Activated CD4-positive, alpha-beta T cell treated with anti-CD3 and anti-CD28 coated beads, Interleukin-2, amount 50 U/mL, for 16 hours (primary cell): ENCODE results near the gene HRH2.
"Not testable (repeated sequence)": the region's sequence is repeated elsewhere in the genome, so short reads cannot be mapped to it uniquely, and the experiment has no call there.

Experiments
- DNase-seq: peaks from one replicate; pipeline ENCODE4 v3.0.0-alpha.2; 2020

HRH2 gene

DNA sequence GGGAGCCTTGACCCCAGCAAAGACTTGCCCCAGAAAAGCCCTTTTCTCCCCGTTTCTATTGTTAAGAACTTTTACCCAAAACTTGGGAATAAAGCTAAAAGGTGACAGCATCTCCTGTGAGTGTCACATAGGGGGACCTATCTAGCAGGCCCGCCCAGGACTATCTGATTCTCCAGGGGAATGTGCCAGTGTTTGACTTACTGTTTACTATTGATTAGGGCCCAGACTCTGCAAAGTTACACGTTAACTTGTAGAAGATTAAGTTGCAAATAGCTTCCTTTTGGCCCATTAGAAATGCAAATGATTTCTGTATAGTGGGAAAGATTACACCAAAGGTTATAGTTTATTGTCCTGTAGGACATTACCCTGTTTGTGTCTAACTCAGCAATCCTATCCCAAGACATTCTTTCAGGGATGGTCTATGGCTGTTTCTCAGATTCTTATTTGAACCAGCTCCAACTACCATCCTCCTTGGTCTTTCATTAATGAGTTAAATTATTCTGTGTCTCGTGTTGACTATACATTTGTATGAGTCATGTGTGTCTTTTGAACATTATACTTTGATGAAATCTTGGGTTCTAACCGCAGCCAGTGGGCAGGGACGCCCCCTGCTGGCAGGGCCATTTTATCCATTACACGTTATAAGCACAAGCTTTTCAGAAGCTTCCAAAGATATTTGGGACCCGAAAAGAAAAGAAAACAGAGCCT lies 60.7 kb downstream of the HRH2 start:
- peak; percentile 59 for DNase-seq

DNA sequence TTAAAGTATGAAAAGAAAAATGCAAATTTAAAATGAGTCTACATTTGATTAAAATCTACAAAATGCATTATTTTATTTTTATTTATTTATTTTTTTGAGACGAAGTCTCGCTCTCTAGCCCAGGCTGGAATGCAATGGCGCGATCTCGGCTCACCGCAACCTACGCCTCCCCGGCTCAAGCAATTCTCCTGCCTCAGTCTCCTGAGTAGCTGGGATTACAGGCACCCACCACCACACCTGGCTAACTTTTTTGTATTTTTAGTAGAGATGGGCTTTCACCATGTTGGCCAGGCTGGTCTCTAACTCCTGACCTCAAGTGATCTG lies 61.2 kb downstream of the HRH2 start:
- not testable (repeated sequence) for DNase-seq

DNA sequence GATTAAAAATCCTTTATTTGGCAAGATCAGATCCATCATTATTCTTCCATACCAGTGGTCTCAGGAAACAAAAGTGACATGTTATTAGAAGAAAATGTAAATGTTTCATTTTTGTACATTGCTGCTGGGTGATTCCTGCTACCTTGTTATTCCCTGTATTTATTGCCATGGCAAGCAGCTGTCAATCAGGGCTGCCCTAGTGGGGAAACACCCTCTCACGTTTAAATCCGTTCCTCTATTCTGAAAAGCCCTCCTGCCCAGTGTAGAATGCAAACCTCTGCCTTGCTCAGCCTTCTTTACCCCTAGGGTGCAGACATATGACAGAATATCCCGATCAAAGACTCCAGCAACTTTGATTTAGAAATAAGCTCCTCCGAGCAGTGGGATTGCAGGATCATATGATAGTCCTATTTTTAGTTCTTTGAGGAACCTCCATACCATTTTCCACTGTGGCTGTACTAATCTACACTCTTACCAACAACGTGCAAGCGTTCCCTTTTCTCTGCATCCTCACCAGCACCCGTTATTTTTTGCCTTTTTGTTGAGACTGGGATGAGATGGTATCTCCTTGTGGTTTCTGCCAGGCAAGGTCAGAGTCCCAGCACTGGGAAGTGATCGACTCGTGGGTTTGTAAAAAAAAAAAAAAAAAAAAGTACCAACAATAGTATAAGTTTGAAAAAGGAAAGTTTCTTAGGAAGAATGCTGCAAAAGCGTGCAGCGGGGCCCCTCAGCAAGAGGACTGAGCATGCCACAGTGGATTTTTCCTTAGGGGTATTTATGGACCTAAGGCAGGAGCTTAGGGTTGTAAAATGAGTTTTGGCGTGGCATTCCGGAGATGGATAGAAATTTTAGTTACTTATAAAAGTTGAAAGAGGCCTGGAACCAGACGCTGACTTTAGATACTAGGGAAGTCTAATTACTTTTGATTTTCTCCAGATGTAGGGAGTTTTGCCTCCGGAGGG lies 66.7 kb downstream of the HRH2 start:
- DNase-seq = no peak

DNA sequence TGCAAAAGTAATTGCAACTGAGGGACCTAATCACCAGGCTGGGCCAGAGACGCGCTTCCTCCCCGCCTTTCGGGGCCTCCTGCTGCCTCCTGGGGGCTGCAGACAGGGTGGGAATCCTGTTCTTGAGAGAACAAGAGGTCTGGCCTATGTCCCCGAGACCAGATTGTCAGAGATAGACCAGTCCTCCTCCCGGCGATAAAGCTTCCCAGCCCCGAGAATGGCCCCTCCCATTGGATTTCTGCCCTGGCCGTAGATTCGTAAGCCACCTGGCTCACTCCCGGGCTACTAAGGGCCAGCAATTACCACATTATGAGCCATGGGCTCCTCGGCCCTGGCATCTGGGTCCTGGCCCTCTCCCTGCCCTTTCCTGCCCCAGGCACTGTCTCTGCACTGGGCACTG lies 70.4 kb downstream of the HRH2 start:
- DNase-seq = no peak

DNA sequence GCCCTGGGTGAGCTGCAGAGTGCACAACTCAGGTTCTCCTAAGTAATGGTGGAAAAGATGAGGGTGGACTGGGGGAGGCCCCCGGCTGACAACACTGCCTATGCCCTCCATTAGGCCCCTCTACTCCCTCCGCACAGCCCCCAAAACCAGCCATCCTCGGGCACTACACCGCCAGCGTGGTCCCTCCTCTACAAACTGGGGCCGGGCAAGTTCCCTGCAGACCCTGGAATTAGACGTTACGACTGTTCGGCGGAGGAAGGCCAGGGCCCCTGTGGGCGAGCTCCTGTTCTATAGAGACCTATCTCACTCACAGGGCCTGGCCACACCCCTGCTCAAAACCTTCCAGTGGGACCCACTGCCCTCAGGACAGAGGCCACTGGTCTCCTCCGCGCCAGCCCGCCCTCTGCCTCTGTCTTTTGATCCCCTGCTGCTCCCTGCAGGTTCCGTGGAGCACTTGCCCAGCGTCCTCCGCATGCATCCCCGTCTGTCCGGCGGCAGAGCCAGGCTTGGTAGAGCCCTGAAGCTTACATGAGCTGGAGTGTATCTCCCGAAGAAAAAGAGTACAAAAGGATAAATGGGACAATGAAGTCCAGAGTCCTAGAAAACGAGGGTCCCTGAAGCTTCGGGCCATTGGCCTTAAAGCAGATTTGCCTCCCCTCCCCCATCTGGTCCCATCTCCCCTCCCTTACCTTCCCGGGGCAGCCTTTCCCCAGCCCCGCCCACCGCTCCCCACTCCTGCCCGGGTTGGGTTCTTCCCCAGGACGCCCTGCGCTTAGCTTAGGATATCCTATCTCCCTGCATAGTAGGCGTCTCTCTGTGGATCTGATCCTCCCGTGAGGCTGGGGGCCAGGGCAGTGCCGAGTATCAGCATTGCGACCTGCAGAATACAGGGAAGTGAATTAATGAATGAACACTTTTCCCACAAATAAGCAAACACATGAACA lies 71.3 kb downstream of the HRH2 start:
- DNase-seq = no peak

DNA sequence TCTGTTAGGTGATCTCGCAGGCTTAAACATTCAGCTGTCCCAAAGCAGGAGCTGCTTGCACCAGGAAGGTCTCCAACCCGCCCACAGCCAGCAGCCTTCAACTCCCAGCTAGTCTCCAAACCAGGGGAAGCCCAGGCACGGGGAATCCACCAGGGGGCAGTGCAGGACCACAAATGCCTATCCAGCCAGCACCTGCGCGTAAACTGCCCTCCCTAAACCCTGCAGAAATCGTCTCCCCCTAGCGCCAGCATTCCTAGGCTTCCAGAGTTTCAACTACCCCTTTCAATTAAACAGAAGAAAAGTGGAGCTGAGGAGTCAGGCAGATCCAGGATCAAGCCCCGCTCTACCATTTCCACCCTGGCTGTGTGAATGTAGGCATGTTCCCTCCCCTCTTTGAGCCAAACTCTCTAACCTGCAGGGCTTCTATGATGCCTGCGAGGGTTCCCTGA lies 72.0 kb downstream of the HRH2 start:
- DNase-seq = peak; percentile 92

DNA sequence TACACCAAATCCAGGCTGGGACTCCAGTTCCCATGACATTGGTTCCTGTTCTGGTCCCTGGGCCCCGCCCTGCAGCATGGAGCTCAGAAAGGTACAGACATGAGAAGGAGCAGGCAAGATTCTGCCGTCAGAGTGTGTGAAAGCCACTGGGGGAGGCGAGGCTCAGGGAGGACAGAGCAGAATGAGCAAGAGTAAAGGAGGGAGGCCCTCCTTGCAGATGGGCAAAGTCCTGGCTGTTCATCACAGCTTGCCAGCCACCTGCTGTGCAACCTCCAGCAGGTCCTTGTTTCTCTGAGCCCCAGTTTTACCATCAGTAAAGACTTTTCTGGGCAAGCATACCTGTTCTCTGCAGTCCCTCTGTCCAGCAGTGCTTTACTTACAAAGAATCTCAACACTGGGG lies 73.3 kb downstream of the HRH2 start:
- DNase-seq = no peak

DNA sequence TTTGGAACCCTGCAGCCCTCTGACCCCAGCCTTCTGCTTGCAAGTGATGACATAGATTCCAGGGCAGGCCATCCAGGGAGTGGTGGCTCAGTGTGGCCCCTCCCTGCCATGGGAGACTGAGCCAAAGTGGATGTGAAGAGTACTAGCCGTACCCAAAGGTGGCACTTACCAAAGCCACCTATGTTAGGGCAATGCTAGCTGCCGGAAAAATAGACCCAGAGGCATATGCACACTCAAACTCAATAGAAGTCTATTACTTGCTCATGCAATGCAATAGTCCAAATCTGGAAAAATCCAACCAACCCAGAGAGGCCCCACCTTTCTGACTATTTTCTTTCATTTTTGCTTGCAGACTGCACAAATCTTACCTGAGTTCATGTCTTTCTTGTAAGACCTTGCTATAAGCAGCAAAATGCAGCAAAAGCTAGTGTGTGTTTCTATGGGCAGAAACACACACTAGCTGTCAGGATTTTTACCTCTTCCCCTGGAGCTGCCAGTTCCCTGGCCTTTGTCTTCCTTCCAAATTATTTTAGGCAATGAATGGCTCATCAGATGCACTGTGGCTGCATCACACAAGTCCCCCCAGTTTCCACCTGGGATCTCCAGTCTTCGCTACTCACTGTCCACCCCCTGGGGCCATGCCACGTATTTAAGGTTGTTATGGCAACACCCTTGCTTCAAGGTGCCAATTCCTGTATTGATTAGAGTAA lies 74.0 kb downstream of the HRH2 start:
- no peak for DNase-seq

DNA sequence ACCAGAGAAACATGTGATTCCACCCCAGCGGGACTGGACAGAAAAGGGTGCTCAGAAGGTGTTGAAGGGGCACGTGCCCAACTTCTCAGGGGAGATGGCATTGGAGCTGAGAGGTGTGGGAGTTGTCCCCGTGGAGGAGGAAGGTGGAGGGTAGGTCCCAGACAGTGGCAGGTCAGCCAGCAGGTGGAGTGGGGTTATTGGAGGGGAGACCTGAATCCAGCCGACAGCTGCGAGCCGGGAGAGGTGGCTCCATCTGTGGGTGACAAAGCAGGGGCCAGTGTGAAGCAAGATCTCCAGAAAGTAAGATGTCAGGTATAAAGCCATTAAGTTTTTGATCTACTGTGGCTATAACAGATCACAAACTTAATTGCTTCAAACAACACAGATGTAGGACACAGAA lies 75.1 kb downstream of the HRH2 start:
- DNase-seq = no peak

DNA sequence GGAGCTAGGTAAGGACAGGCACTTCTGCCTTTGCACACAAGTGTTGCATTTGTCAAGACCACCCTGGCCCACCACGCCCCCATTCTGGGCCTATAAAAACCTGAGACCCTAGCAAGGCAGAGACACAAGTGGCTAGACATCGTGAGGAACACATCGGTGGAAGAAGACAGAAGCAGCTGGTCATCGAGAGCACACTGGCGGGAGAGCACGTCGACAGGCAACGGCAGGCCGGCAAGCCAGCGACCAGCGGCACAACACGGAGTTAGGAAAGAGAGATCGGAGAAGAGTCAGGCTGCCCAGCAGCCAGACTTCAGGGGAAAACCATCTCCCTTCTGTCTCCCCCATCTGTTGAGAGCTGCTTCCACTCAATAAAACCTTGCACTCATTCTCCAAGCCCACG lies 76.1 kb downstream of the HRH2 start:
- no peak for DNase-seq

DNA sequence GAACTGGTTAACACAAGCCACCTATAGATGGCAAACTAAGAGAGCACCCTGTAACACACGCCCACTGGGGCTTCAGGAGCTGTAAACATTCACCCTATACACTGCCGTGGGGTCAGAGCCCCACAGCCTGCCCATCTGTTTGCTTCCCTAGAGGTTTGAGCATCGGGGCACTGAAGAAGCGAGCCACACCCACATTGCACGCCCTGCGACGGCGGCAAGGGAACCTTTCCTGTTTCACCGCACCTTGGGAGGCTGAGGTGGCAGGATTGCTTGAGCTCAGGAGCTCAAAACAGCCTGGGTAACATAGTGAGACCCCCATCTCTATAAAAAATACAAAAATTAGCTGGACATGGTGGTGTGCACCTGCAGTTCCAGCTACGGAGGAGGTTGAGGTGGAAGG lies 76.6 kb downstream of the HRH2 start:
- DNase-seq = no peak

DNA sequence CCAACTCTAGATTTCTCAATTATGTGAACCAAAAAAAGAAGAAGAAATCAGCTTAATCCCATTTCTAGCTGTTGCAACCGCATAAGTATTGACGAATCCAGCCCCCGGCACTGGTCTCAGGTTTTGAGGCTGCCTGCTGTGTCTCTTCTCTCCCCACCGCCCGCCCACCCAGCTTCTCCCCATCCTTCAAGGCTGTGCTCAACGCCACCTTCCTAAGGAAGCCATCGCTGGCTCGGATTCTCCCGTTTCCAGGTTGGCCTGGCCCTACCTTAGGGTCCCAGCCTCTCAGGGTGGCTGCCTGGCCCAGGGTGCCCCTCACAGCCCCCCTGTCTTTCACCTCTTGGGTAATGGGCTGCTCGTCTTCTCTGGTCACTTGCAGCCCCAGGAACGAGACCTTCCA lies 77.8 kb downstream of the HRH2 start:
- DNase-seq = no peak

DNA sequence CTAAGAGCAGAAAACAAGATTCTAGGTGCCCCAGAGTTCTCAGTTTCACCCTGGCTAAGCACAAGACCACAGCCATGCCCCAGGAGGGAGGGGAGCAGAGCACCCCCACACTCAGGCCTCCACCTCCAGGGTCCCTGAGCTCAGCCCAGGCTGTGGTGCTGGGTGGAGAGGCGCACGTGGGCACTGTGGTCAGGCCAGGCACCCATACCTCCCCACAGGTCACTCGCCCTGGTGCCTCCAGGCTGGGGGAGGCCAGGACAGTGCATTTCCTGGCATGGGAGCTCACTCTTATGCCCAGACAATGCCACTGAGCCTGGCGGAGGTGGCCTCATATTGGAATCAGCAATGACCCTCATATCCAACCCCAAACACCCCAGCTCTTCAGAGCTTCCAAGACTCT lies 78.8 kb downstream of the HRH2 start:
- no peak for DNase-seq

DNA sequence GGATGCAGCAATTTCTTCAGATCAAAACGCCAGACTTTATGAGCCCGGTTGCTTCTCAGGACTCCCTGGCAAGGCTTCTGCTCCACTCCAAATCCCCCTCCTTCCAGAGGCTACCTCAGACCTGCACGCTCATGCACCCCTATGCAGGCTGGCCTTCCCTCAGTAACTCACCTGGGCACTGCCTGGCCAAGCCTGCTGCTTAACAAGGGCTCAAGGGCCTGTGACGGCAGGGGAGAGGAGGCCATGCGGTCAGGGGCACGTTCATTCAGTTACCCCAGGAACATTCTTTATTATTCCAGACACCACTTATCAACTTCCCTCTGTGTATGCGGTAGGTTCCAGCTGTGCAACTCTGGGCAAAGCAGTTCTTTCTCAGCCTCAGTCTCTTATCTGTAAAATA lies 79.6 kb downstream of the HRH2 start:
- DNase-seq = no peak

DNA sequence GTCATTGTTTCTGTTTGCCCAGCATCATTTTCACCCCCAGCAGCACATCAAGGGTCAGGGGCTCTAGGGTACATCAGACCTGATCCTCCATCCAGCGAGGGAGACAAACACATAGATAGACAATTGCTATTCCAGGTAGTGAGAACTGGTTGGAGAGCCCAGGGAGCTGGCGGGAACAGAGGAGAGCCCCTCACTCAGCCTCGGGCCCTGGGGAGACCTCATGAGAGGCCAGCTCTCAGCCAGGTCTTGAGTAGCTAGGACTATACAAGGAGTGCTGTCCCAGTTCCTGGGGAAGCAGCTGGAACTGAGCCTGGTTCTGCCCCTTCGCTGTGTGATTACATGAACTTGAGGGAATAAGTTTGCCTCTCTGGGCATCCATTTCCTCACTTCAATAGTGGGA lies 80.3 kb downstream of the HRH2 start:
- no peak for DNase-seq

DNA sequence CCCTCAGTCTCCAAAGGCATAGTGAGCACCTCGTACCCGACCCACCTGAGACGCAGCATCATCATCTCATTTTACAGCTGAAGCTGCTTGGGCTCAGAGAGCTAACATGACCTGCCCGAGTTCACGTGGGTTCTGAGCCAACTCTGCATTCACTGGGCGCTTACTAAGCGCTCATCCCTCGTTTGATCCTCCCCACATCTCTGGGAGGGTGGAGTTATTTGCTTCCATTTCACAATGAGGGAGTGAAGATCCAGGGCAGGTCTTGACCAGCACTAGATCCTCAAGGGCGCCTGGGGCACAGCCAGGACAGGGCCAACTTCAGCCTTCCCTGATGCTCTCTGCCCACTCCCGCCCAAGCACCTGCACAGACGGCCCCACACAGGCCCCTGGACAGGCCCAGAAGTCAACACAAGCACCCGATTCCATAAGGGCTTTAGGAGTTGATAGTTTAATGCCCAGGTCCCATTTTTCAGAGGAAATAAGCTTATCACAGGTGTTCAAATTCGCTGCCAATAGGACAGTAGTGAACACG lies 80.8 kb downstream of the HRH2 start:
- DNase-seq = no peak

DNA sequence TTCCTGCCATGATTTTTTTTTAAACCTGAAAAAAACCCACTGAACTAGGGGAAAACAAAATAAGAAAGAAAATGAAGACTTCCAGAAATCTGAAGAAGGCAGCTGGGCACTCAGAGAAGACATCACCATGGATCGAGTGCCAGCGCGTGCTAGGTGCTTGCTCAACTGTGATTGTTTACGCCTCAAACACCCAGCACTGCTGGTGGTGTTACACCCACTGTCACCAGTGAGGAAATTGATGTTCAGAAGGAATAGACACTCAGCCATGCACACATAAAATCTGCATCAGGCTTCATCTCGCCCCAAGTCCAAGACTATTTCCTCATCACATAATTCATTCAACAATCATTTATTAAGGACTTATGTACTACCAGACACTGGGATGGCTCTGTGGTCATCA lies 82.1 kb downstream of the HRH2 start:
- DNase-seq = no peak

DNA sequence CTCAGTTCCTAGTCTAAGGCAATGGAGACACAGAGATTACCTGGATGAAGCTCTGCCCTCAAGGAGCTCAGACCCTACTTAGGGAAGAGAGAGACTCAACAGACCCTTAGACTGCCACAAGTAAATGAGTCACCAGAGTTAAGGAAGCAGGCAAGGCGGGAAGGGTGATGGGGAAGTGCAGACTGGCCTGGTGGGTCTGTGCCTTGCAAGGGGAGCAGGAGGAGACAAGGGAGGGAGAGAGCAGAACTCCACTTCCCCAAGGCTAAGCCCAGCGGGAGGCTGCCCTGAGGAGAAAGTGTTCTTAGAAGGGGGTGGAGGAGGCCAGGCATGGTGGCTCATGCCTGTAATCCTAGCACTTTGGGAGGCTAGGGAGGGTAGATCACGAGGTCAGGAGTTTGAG lies 83.7 kb downstream of the HRH2 start:
- DNase-seq = no peak

DNA sequence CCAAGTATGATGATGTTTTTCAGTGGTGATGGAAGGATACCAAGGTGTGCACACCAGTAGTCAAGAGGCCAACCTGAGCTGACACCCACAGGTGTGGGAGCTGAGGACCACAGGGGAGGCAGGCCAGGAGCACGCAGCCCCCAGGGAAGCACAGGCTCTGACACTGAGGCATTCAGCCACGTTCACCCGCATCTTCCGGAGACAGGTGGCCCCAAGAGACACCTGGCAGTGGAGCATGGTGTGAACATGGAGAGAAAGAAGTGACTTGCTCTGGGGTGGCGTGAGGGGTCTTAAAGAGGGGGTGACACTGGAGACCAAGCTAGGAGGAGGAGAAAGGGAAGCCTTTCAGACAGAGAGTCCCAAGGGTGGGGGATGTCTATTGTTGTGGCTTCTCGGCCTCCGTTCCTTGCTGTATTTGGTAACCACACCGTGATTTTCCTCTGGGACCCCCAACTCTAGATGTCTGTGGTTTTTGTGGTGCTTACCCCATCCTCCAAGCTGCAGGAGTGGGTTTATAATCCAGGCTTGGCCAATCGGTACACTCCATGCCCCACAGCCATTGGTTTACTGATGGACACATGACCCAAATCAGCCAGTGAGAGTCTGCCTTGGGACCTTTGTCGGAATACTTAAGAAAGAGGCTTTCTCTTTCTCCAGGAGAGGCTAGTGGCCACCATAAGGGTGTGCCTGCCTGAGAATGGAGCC lies 84.6 kb downstream of the HRH2 start:
- no peak for DNase-seq

DNA sequence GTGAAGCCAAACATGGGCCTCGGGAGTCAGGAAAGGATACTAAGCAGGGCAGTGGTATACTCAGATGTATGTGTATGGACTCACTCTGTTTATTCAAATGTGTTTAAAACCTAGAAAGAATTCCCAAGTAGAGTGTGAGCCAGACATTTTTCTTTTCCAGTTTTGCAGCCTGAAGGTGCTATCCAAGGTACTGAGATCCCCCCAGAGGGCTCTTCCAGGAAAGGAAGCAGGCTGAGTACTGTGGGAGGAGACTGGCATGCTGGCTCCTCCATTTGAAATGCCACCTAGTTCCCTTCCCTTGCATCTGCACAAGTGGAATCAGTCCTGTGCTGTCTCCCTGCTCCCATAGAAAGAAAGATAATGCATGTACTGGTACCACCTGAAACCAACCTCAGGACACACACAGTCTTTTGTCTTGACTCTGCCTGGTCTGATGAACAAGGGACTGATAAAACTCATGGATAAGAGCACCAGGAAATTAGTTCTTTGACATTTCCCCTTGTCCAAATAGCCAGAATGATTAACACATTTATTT lies 85.9 kb downstream of the HRH2 start:
- no peak for DNase-seq

DNA sequence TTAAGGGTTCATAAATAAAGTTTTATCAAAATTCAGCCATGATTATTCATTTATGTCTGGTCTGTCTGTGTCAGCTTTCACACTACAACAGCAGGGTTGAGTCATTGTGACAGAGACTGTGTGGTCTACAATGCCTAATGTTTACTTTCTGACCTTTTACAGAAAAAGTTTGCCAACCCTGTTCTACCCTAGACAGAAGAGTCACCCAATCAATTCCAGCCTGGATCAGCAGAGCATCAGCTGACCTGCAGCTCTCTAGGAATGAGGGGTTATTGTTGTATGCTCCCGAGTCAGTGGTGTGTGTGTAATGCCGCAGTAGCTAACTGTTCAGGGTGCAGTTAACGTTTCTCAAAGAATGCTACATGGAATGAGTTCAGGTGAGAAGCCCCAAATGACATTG lies 87.3 kb downstream of the HRH2 start:
- no peak for DNase-seq
